Endothelial cell (in vitro differentiated cells): ENCODE measurements around the gene RASSF7. TPM values are rescaled to one million over a fixed set of nuclear protein-coding genes. Genes with fewer than 3 reads are reported as not detected.

Experiments
- DNase-seq: peaks from one replicate; pipeline ENCODE4 v3.0.0; 2021; ENCODE audit warnings: low spot score
- H3K27ac Mint-ChIP-seq: one replicate; pipeline ENCODE4 v1.8.0; 2021; ENCODE audit warnings: mixed read lengths, inconsistent platforms; ENCODE audit not compliant: unreplicated experiment
- H3K27me3 Mint-ChIP-seq: one replicate; pipeline ENCODE4 v1.8.0; 2021; ENCODE audit warnings: mild to moderate bottlenecking, moderate library complexity, mixed read lengths, inconsistent platforms; ENCODE audit not compliant: unreplicated experiment
- H3K36me3 Mint-ChIP-seq: one replicate; pipeline ENCODE4 v1.8.0; 2021; ENCODE audit warnings: mild to moderate bottlenecking, low read depth, mixed read lengths, inconsistent platforms; ENCODE audit not compliant: unreplicated experiment
- H3K4me1 Mint-ChIP-seq: one replicate; pipeline ENCODE4 v1.8.0; 2021; ENCODE audit warnings: mild to moderate bottlenecking, mixed read lengths, inconsistent platforms; ENCODE audit not compliant: unreplicated experiment
- H3K4me3 Mint-ChIP-seq: one replicate; pipeline ENCODE4 v1.8.0; 2021; ENCODE audit warnings: mild to moderate bottlenecking, mixed read lengths, inconsistent platforms; ENCODE audit not compliant: unreplicated experiment
- H3K9me3 Mint-ChIP-seq: one replicate; pipeline ENCODE4 v1.8.0; 2021; ENCODE audit warnings: mixed read lengths, inconsistent platforms; ENCODE audit not compliant: unreplicated experiment
- CTCF ChIP-seq: fragments of 200-600 bp; sonication (generic); IDR thresholded peaks from one replicate; pipeline ENCODE4 v1.5.0; 2021; ENCODE audit warnings: antibody characterized with exemption; ENCODE audit not compliant: unreplicated experiment
- total RNA-seq: library from RNA; stranded (reverse); fragmentation: NEBNext Ultra II Directional; extraction: Animal tissue kit (Norgen Biotek cat#: 25700); gene quantifications from one replicate; pipeline ENCODE4 v1.2.1, GENCODE V29; 2021; ENCODE audit not compliant: unreplicated experiment

The RASSF7 gene
- total RNA-seq, 1 donor from 2014 or later, result 8.9 TPM

GRCh38 chr11:605286-606129 lies 44.7 kb downstream of the RASSF7 start:
- H3K27ac Mint-ChIP-seq, result no peak overlapping the region
- no peak overlapping the region for H3K4me3 Mint-ChIP-seq
- H3K36me3 Mint-ChIP-seq, result peaks cover 20% of the 10 kb centered on the region

GRCh38 chr11:606245-606644 lies 45.5 kb downstream of the RASSF7 start:
- H3K27me3 Mint-ChIP-seq, result peaks cover 7% of the 10 kb centered on the region
- peaks cover 20% of the 10 kb centered on the region for H3K36me3 Mint-ChIP-seq
- no peaks in the 10 kb centered on the region for H3K9me3 Mint-ChIP-seq
- H3K4me3 Mint-ChIP-seq, result peak overlapping the region; percentile 51
- H3K4me1 Mint-ChIP-seq, result no peaks in the 10 kb centered on the region
- H3K27ac Mint-ChIP-seq, result no peak overlapping the region
- no peak for TF ChIP-seq CTCF
- DNase-seq, result no peak

More at GRCh38 chr11:605286-606129, 44.7 kb downstream of the RASSF7 start:
- DNase-seq, result no peak
- no peaks in the 10 kb centered on the region for H3K9me3 Mint-ChIP-seq
- TF ChIP-seq CTCF, result no peak
- peaks cover 7% of the 10 kb centered on the region for H3K27me3 Mint-ChIP-seq
- H3K4me1 Mint-ChIP-seq, result no peaks in the 10 kb centered on the region

GRCh38 chr11:607020-607780 lies 46.4 kb downstream of the RASSF7 start:
- Mint-ChIP-seq H3K9me3 (no peaks in the 10 kb centered on the region), H3K27ac (peak overlapping the region; percentile 52), H3K4me3 (peak overlapping the region; percentile 51), H3K36me3 (peaks cover 19% of the 10 kb centered on the region), H3K27me3 (peaks cover 8% of the 10 kb centered on the region), H3K4me1 (peaks cover 2% of the 10 kb centered on the region)
- no peak for TF ChIP-seq CTCF
- no peak for DNase-seq

GRCh38 chr11:607971-608659 lies 47.3 kb downstream of the RASSF7 start:
- no peak for DNase-seq
- H3K27me3 Mint-ChIP-seq, result peaks cover 13% of the 10 kb centered on the region
- H3K27ac Mint-ChIP-seq, result no peak overlapping the region
- no peaks in the 10 kb centered on the region for H3K9me3 Mint-ChIP-seq
- peaks cover 21% of the 10 kb centered on the region for H3K36me3 Mint-ChIP-seq
- H3K4me1 Mint-ChIP-seq, result peaks cover 3% of the 10 kb centered on the region
- no peak for TF ChIP-seq CTCF
- H3K4me3 Mint-ChIP-seq, result no peak overlapping the region
